ENCODE results near the gene NAPA. TPM values are rescaled to one million over a fixed set of nuclear protein-coding genes. Genes with fewer than 3 reads are reported as not detected.

Gene NAPA
- polyA plus RNA-seq, 1 donor from 2014 or later = 100 TPM

DNA sequence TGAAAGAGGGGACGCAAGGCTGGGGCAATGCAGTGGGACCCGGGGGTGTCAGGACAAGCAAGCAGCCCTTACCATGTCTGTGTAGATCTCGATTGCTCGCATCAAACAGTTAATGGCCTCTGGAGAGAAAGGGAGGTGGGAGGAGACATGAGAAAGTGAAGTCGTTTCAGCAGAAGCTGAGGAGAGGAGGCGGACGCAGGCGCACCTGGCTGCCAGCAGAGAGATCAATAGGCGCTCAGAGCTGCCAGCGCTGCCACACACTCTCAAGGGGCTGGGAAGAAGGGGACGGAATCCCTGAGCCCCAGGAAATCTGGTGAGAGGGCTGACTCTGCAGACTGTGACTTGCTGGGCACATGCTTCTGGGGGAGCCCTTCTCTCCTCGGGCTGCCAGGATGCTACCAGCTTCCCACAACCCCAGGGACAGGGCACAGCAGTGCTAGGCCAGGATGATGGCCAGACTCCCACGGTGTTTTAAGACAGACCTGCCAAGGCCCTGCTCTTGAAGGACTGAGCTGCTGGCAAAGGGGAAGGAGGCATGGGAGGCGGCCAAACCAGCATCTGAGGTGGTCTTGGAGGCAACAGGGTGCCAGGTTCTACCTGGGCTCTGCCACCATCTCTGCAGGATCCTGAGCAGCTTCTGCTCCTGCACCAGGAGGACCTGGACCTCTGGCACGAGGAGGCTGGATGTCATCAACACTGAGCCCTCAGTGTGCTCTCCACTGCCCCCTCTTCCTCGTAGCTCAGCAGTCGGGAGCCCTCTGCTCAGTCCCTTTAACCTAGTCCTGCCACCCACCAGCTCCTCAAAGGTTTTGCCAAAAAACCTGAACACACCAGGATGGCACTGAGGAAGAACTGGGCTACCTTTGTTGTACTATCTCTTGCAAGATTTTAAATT is 19.1 kb downstream of the NAPA start:
- Histone ChIP-seq H3K9me2 (ENCODE audit: insufficient read depth, low read length) (no peaks in the 10 kb centered on the region), H3K4me3 (ENCODE audit: low read length) (peak overlapping the region; percentile 47), H3K4me2 (ENCODE audit: low read length) (no peak overlapping the region), H3K9me3 (ENCODE audit: low read length) (no peaks in the 10 kb centered on the region), H4K20me1 (ENCODE audit: insufficient read depth) (no peaks in the 10 kb centered on the region), H3F3A (ENCODE audit: insufficient read depth, low read length, poor library complexity, severe bottlenecking) (no peaks in the 10 kb centered on the region), H3K79me2 (replicated peaks; ENCODE audit: insufficient read depth, low read length) (no peaks in the 10 kb centered on the region), H3K27ac (ENCODE audit: low read length) (peak overlapping the region; percentile 60), H3K27me3 (ENCODE audit: insufficient read depth, low read depth, low read length) (no peaks in the 10 kb centered on the region), H3K9ac (ENCODE audit: low read length) (peak overlapping the region; percentile 38), H3K36me3 (ENCODE audit: insufficient read depth, low read length) (no peaks in the 10 kb centered on the region), H2AFZ (ENCODE audit: low read depth, low read length) (no peak overlapping the region)
- TF ChIP-seq, protein P1, sequence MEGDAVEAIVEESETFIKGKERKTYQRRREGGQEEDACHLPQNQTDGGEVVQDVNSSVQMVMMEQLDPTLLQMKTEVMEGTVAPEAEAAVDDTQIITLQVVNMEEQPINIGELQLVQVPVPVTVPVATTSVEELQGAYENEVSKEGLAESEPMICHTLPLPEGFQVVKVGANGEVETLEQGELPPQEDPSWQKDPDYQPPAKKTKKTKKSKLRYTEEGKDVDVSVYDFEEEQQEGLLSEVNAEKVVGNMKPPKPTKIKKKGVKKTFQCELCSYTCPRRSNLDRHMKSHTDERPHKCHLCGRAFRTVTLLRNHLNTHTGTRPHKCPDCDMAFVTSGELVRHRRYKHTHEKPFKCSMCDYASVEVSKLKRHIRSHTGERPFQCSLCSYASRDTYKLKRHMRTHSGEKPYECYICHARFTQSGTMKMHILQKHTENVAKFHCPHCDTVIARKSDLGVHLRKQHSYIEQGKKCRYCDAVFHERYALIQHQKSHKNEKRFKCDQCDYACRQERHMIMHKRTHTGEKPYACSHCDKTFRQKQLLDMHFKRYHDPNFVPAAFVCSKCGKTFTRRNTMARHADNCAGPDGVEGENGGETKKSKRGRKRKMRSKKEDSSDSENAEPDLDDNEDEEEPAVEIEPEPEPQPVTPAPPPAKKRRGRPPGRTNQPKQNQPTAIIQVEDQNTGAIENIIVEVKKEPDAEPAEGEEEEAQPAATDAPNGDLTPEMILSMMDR (IDR thresholded peaks at IDR 0.05; ENCODE audit: poor library complexity, severe bottlenecking) = no peak
- peak; percentile 29 for TF ChIP-seq MXI1 (conservative IDR thresholded peaks at IDR 0.05; ENCODE audit: poor library complexity, severe bottlenecking)
- peak; percentile 31 for TF ChIP-seq EP300 (conservative IDR thresholded peaks at IDR 0.05; ENCODE audit: poor library complexity, severe bottlenecking)
- TF ChIP-seq REST (IDR thresholded peaks at IDR 0.05; ENCODE audit: borderline replicate concordance) = no peak

GRCh38 chr19:47494729-47495128 is 20.1 kb downstream of the NAPA start:
- no peaks in the 10 kb centered on the region for H3F3A ChIP-seq (ENCODE audit: insufficient read depth, low read length, poor library complexity, severe bottlenecking)
- H3K36me3 ChIP-seq (ENCODE audit: insufficient read depth, low read length) = no peaks in the 10 kb centered on the region
- H3K27me3 ChIP-seq (ENCODE audit: insufficient read depth, low read depth, low read length) = no peaks in the 10 kb centered on the region
- H3K9me2 ChIP-seq (ENCODE audit: insufficient read depth, low read length) = no peaks in the 10 kb centered on the region
- no peaks in the 10 kb centered on the region for H3K9me3 ChIP-seq (ENCODE audit: low read length)
- no peaks in the 10 kb centered on the region for H4K20me1 ChIP-seq (ENCODE audit: insufficient read depth)
- no peak overlapping the region for H3K4me3 ChIP-seq (ENCODE audit: low read length)
- H3K79me2 ChIP-seq (replicated peaks; ENCODE audit: insufficient read depth, low read length) = no peaks in the 10 kb centered on the region
- TF ChIP-seq REST (IDR thresholded peaks at IDR 0.05; ENCODE audit: borderline replicate concordance) = no peak
- TF ChIP-seq, protein P1 (IDR thresholded peaks at IDR 0.05; ENCODE audit: poor library complexity, severe bottlenecking) = no peak
- no peak for TF ChIP-seq RAD21 (conservative IDR thresholded peaks at IDR 0.05)
- no peak overlapping the region for H2AFZ ChIP-seq (ENCODE audit: low read depth, low read length)
- H3K4me2 ChIP-seq (ENCODE audit: low read length) = no peak overlapping the region
- H3K27ac ChIP-seq (ENCODE audit: low read length) = peak overlapping the region; percentile 60
- peak overlapping the region; percentile 20 for H3K9ac ChIP-seq (ENCODE audit: low read length)
